SK-N-MC (cell line): Measurements from ENCODE around the gene SCARF2.

Experiments used
- EZH2 ChIP-seq: fragments of 200-600 bp; sonication (generic); IDR thresholded peaks from one replicate; pipeline ENCODE4 v1.6.1; 2017; ENCODE audit warnings: antibody characterized with exemption
- POLR2AphosphoS5 ChIP-seq: IDR thresholded peaks from 2 replicates; pipeline ENCODE4 v1.6.1; 2012; ENCODE audit warnings: mild to moderate bottlenecking, low read depth, low read length, borderline replicate concordance

- TF ChIP-seq POLR2AphosphoS5 (no peak), EZH2 (no peak)
Observed at GRCh38 chr22:20403779-20404140, 33.9 kb downstream of the SCARF2 start.
